NCI-H524 (cell line): ENCODE data around the gene KCNIP4.

Experiments used
- DNase-seq, 2 experiments: peaks; one replicate each; lab custom pipeline; 2025; lab: John Stamatoyannopoulos, UW

Gene KCNIP4

DNA sequence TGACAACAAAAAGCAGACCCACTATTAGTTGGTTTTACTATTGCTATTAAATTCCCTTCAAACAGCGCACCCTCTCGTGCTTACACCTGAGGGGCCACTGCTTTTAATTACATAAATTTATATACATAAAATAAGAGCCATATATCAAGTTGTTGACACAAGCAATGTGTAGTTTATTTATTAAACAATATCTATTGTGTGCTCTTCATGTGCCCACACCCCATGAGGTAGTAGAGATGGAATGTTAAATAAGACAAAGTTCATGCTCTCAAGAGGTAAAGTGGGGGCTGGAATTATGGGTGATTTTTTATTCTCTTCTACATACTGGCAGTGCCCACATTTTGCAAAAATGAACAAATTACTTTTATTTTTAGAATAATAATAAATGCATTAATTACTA lies 47.3 kb downstream of the KCNIP4 start:
- no peak for DNase-seq

DNA sequence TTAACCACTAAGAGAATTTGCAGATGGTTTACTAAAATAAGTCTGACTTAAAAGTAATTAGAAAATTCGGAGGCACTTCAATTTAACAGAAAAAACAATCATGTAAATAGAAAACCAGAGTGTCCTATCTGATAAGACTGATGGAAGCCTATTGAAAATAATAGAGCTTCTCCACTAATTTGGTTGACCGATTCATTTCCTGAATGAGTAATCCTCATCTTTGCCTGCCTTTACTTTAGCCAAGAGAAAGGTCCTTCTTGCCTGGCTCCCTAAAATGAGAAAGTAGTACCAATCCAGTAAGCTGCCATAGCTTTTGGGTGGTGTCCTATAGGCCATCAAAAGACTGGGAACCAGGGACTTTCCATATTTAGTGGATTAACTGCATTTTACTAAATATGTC lies 48.4 kb downstream of the KCNIP4 start:
- no peak for DNase-seq

DNA sequence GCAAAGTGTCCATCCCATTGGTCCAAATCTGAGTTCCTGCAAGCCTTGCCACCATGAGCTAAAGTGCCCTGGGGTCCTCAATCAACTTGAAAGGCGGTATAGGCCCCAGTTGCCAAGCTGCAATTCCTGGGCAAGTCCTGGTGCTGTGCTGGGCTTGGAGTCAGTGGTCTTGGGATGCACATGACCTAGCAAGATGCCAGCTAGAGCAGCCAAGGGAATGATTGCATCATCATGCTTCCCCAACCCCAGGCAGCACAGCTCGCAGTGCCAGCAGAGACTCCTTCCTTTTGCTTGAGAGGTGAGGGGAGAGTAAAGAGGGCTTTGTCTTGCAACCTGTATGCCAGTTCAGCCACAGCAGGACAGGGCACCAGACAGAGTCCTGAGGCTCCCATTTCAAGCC lies 50.5 kb downstream of the KCNIP4 start:
- no peak for DNase-seq

DNA sequence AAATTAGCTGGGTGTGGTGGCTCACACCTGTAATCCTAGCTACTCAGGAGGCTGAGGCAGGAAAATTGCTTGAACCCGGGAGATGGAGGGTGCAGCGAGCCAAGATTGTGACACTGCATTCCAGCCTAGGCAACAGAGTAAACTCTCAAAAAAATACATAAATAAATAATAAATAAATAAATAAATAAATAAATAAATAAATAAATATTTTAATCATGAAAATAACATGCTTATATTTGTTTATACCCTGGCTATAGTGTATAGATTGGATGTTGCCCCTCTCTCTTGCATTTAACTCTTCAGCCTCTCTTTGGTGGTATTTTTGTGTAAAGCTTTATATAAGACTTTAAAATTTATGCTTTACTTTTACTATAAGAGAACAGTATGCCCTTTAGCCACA lies 51.8 kb downstream of the KCNIP4 start:
- DNase-seq, result no peak

DNA sequence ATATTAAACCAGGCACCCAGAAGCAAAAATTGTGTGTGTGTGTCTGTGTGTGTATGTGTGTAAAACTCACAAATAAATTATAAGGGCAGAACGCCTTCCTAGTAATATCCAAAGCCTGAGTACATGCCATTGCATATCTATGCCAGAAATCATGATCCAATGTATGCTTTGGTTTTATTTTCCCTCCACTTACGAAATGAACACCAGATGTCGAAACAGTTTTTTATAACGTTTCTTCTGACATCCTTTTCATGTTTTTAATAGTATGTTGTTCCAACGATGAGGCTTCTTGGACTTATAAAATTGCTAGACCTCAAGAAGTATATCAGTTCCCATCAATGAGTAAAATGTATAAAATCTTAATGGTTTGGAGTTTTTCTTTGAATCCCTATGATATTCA lies 55.4 kb downstream of the KCNIP4 start:
- no peak for DNase-seq

DNA sequence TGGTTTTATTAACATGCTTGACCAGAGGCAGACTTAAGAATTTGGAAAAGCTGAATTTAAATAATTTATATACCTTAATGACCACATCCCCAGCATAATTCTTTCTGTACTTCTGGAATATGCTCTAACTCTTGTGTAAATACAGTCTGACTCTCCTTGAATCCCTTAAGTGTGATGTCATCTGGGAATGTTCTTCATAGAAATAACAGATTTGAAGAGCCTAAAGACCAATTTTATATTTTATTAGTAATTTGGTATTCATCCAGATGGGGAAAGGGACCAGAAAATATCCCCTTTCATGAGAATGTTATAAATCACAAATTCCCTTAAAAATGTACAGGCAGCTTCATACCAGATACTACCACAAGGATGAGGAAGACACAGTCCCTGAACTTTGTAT lies 58.3 kb downstream of the KCNIP4 start:
- DNase-seq, result no peak

DNA sequence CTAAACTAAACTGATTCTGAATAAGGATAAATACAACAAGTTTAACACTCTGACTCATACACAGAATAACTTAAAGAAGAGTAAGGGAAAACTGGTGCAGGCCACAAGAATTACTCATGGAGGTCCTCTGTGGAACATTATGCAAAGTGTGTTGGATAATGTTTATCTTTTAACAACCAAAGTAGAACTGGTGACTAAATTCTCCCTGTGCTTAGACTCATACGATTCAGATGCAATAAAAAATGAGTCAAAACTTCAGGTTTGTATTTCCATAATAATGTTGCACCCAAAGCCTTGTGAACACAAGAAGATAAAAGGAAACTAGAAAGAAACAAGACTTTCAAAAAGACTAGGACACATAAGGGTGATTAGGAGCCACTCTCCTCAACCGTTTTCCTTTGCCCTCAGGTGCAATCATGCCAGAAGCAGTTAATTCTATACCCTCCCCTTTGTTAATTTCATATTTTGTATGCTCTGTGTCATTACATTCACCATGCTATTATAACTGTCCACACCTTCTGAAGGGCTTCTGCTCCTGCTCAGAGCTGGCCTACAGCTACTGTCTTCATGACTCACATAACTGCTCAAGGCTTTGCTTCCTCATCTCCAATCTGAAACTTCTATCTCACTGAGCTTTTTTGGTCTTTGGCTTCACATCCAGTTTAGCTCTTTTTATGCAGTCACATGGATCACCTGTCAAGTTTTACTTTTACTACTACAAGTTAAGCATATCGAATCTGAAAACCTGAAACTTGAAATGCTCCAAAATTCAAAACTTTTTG lies 60.2 kb downstream of the KCNIP4 start:
- no peak for DNase-seq

DNA sequence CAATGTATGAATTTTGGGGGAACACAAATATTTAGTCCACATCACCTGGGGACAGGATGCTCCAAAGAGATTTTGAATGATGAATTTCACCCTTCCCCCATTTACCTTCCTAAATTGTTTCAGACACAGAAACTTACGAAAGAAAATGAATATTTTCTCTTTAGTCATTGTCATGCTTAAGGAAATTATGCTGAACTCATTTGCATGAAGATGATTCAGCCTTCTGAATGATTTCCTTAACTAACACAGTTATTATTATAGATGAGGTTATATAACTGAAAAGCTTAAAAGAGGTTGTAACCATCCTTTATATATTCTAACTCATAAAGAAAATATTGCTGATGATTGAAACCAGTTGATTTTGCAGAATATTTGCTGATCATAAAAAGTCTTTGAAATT lies 61.1 kb downstream of the KCNIP4 start:
- DNase-seq, result no peak

DNA sequence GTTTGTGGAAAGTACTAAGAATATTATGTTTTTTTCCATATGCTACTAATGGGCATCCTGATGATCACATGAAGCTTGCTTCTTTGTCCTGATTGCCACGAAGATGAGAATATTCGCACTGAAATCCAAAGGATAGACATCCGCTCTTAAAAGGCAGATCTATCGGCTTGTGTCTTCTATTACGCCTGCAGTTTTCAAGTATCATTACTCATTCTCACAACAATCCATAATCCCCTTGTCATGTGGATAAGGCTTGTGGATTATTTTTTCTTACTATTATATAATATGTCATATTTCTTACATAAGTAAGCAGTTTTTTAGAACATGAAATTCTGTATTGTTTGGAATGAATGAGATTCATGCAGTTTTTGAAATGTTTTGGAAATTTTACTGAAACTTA lies 62.8 kb downstream of the KCNIP4 start:
- peak in 1 of 2 experiments; percentile 64 for DNase-seq

DNA sequence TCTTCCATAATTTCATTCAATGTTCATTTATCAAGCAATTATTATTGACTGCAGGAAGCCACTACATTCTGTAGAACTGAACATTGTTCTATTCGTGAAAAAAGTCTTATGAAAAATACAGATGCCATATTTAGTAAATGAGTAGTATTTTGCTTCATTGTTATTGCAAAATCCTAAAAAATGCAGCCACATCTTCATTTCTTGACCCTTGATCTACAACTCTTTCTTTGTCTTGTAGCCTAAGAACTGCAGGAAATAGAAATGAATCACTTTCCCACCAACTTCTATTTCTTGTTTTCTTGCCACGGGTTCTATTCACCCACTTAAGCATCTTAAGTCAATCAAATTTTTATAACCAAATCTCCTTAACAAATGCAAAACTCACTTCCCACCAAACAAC lies 63.3 kb downstream of the KCNIP4 start:
- no peak for DNase-seq

DNA sequence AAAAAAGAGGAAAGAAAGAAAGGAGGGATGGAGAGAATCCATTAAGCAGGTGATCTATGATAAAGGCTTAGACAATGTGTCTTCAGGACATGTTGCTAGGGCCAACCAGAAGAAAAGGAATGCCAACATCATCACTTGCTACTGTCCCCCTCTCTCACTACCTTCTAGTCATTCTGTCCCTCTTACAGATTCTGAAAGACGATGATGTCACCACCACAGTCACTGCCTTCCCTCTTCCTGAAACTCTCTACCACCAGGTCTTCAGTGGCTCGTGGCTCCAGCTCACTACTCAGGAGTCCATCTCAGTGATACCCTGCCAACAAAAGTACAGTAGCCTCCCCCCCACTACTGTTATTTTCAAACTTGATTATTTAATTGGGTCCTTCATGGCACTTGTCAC lies 64.0 kb downstream of the KCNIP4 start:
- DNase-seq, result no peak

DNA sequence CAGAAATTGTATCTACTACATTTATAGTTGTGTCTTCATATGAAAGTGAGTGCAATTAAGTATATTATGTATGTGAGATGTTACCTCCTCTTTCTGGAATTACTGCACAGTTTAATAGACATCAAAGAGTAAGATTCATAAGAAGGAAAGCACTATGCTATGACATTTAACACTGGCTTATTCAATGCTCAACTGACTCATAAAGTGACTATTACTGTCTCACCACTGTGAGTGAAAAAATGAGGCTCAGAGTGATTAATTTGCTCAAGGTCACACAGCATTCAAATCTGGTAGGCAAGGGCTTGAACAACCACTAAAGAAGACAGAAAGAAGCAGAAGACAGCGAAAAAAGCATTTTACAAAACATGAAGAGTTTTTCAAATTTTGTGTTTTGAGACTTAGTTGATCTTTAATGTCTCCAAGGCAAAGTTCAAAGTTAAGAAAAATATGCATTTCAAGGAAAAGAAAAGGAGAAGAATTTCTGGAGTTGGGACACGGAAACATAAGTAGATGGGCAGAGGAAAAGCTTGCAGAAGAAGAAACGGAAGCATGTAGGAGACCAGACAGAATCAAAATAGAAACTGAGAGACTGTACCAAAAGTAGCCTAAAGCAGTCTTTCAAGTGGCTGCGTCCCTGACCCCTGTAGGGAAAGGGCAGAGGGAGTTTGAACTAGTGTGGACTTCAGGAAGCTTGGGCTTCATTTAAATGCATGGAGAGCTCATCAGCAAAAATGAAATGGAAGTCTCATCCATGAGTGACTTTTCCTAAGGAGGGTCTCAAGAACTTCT lies 66.3 kb downstream of the KCNIP4 start:
- DNase-seq, result no peak

DNA sequence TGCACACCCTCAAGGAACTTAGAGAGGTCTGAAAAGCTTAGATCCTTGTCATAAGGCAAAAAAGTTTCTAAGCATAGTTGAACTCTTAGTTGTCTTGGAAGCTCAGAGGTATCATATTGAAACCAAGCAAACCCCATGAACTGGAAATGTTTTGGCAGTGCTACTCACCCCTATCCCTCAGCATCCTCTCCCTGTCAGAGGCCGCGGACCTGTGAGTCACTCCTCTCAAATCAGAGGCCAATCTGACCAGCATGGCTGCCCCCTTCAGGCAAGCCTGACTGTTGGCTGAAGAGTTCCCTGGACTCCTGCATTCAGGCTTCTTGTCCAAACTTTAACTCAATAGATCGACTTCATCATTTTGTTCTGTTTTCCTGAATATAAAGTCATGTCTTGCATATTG lies 69.4 kb downstream of the KCNIP4 start:
- DNase-seq, result no peak

DNA sequence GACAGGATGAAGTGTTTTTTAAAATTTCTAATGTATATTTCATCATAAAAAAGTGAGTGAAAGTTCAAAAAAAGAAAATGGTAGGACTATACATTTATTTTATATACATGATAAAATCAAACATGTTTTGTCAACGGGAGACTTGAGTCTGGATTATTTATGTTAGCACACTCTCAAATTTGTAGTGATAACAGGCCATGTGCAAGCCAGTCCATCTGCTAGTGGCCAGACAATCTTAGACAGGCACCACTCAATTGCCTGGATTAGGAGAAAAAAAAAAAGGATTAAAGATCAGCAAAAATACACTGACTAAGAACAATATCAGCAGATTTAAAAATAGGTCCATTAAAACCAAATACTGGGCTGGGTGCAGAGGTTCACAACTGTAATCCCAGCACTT lies 71.9 kb downstream of the KCNIP4 start:
- peak; percentile 23 to 81 for DNase-seq

DNA sequence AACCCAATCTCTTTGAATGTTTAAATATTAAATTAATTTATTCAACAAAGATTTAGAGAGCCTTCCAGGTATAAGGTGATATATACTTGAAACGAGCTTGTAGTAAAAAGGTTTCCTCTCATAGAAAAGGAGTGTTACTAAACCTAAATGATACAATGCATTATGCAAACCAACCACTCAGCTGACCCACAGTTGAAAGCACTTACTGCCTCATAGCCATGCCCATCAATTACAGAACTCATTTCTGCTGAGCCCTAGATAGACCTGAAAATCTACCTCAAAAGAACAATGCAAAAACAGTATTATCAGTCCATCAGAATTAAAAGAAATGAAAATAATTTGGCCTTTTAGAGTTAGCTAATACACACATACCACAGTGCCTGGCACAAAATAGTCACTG lies 75.4 kb downstream of the KCNIP4 start:
- no peak for DNase-seq

DNA sequence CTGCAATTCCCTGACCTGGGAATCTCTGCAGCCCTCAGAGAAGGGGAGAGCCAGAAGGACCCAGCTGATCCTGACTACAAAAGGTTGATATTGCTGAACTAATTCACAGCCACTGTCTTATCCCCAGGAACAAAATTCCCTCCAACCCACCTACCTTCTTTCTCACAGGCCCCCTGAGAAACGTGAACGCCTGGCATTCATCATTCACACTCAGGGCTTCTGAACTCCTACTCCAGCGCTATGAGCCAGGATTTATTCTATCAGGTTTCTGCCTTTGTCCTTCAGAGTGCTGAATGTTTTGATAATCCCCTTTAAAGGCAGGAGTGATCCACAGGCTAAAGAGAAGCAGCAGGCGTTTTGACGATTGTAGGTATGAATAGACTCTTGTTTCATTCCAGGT lies 76.5 kb downstream of the KCNIP4 start:
- peak; percentile 20 to 43 for DNase-seq

DNA sequence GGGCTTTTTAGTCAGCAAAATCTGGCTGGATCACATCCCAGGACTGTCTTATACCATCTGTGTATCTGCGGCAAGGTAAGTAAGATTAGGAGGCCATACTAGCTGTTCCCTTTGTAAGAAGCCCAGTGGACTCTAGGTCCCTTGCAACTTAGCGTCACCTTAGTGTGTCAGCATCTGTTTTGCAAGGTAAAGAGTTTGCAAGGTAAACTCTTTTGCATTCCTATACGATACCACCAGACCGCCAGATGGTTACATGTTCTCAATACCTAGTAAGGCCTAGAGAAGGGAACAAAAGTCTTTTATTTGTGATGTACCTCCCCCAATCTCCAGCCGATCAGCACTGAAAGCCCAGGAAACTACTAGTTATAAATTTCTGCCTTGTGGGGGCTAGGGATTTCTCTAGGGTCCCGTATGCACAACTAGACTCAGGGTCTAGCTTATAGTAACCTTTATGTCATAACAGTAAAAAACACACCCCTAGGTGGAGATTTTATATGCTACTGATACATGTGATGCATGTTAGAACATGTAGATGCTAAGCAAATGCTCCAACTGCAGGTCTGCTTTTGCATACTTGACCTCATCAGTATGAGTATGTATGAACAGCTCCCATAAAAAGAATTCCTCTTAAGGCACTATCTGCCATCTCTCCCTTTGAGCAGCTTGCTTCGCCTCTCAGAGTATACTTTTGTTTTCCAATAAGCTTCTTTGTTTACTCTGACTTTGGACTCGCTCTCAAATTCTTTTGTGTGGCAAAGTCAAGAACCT lies 78.4 kb downstream of the KCNIP4 start:
- no peak for DNase-seq

DNA sequence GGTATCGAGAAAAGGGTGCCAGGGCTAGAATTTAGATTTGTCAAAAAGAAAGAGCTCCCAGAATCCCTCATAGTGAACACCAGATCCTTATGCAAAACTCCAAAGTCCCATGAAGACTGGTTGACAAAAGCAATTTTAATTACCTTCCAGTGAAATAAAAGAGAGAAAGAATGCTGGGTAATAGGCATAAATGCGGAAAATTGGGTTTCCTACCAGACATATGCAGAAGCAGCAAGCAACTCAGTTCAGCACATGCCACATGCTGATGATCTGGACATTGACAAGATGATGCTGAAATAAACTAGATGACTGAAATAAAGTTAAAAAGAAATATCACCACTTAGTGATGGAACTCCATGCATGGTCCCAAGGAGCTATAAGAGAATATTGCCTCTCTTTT lies 83.9 kb downstream of the KCNIP4 start:
- DNase-seq, result no peak

DNA sequence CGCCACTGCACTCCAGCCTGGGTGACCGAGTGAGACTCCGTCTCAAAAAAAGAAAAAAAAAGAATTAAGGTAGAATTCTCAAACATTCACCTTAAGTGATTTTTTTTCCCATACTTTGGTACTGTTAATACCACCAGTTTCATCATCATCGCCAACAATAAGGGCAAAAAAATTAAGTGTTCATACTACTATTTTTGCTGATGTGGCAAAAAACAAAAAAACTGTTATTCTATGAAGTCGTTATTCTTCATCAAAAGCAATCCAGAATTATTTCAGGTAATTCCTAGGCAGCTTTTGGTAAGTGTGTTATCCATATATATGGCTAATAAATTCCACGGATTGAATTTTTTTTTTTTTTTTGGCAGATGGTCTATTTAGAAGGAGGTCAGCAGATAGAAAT lies 85.7 kb downstream of the KCNIP4 start:
- DNase-seq, result no peak

DNA sequence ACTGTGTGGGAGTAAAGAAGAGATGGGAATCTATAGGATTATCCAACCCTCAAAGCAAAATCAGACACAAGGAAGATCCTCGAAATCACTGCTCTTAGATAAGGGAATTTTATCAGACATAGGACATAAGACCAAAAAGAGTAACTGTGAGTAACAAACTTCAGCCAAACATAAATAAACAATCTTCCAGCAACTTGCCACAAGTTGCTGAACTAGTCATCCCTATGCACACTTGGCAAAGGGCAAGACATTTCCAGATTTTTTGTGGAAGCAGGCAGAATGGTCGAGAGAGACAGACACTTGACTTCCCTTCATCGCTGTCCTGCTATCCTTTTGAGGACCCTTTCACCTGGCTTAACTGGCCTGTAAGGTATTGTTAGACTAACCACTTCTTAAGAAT lies 89.6 kb downstream of the KCNIP4 start:
- DNase-seq, result no peak

DNA sequence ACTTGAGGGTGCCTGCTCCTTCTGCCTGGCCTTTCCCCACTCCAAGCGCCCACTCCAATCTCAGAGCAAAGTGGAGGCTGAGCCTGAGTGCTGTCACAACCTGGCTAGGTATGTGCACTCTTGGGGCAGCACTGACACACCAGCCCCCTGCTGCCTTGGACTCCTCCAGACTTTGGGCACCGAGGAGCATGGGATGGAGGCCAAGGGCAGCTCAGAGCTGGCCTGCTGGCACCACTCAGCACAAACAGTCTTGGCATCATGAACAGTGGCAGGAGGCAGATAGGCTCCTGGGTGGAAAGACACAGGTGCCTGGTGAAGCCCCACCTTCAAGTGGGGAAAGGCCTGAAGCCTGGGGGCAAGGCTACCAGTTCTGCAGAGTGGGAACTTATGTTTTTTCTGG lies 91.8 kb downstream of the KCNIP4 start:
- DNase-seq, result no peak

DNA sequence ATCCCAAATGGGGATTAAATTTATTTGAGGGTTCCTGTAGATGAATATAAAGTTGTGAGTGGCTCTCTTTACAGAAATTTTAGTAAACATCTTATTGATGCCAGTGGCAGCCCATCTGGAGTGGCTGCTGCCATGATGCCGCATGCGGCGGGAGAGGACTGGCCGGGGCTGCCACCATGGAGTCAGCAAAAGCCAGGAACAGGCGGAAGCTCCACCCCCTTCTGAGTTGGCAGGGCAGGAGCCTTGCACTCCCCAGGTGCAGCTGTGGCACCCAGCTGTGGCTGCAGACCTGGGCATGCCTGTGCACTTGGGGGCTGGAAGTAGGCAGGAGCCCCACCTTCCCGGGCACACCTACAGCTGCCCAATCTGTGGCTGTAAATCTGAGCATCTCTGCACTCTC lies 92.3 kb downstream of the KCNIP4 start:
- DNase-seq, result no peak

DNA sequence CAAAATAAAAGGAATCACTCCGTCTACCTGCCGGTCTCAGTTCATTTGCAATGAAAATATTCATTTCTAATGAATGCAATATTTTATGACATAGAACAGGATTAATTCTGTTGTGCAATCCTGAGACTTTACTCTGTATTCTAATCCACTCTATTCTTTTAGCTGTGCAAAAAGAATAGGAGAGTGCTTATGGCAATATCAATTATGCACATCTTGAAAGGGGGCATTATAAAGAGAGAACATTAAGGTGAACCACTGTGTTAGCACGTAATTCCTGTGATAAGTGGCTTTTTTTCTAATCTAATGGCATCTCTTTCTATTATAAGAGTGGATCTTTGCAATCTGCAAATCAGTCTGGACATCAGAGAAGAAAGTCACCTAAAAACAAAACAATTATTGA lies 99.5 kb downstream of the KCNIP4 start:
- DNase-seq, result peak in 1 of 2 experiments; percentile 12
